Right atrium auricular region (tissue), 2 donors: ENCODE results near the gene ARHGEF4. TPM values are rescaled to one million over a fixed set of nuclear protein-coding genes. Genes with fewer than 3 reads are reported as not detected.

Experiments used
- DNase-seq: peaks from one replicate; pipeline ENCODE4 v3.0.0-alpha.2; 2019; ENCODE audit warnings: low spot score
- H3K27ac ChIP-seq, 2 donors: fragments of 200-600 bp; sonication (generic); 1 replicate in 1 of 2; 2 replicates in 1 of 2; pipeline ENCODE4 v1.5.1; 2016 to 2019
- H3K27me3 ChIP-seq, 2 donors: fragments of 200-600 bp; sonication (generic); one replicate each; pipeline versions ENCODE4 v1.5.1 to v1.6.0; 2017 to 2019
- H3K36me3 ChIP-seq: fragments of 200-600 bp; sonication (generic); one replicate; pipeline ENCODE4 v1.5.1; 2016
- H3K4me1 ChIP-seq, 2 donors: fragments of 200-600 bp; sonication (generic); one replicate each; pipeline versions ENCODE4 v1.5.1 to v1.6.0; 2017 to 2019
- H3K4me3 ChIP-seq, 2 donors: fragments of 200-600 bp; sonication (generic); 1 replicate in 1 of 2; 2 replicates in 1 of 2; pipeline ENCODE4 v1.5.1; 2017 to 2019; ENCODE audit warnings: mild to moderate bottlenecking in 1 of 2, moderate library complexity in 1 of 2
- H3K9me3 ChIP-seq, 2 donors: fragments of 200-600 bp; sonication (generic); one replicate each; pipeline ENCODE4 v1.5.1; 2019
- CTCF ChIP-seq, 2 donors: fragments of 200-600 bp; sonication (generic); IDR thresholded peaks; one replicate each; pipeline ENCODE4 v1.5.1; 2019; ENCODE audit warnings: antibody characterized with exemption in 2 of 2
- total RNA-seq, 2 donors: library from RNA; depleted of rRNA; stranded (reverse); fragments of >200 nt; gene quantifications; one replicate each; pipeline ENCODE4 v1.1.0, GENCODE V29; 2016

Gene ARHGEF4
- total RNA-seq, 2 donors from 2014 or later, result 3.5 to 8.1 TPM

GRCh38 chr2:130827502-130828251, 9.0 kb upstream of the ARHGEF4 start:
- Histone ChIP-seq H3K4me3 (no peak overlapping the region), H3K36me3 (no peaks in the 10 kb centered on the region), H3K27me3 (no peaks in the 10 kb centered on the region), H3K4me1 (no peaks in the 10 kb centered on the region), H3K27ac (no peak overlapping the region), H3K9me3 (no peaks in the 10 kb centered on the region)
- DNase-seq, result no peak
- TF ChIP-seq CTCF (IDR thresholded peaks at IDR 0.05), result no peak

- H3K4me3 ChIP-seq, result no peak overlapping the region
- DNase-seq, result no peak
Observed at GRCh38 chr2:130828461-130828860, 8.3 kb upstream of the ARHGEF4 start.

GRCh38 chr2:130829015-130829414, 7.7 kb upstream of the ARHGEF4 start:
- no peak for DNase-seq
- no peaks in the 10 kb centered on the region for H3K36me3 ChIP-seq
- H3K27me3 ChIP-seq, result no peaks in the 10 kb centered on the region
- H3K4me3 ChIP-seq, result no peak overlapping the region
- H3K27ac ChIP-seq, result no peak overlapping the region
- no peaks in the 10 kb centered on the region for H3K9me3 ChIP-seq
- H3K4me1 ChIP-seq, result no peaks in the 10 kb centered on the region
- TF ChIP-seq CTCF (IDR thresholded peaks at IDR 0.05), result no peak

More at GRCh38 chr2:130828461-130828860, 8.3 kb upstream of the ARHGEF4 start:
- H3K27ac ChIP-seq, result no peak overlapping the region
- no peaks in the 10 kb centered on the region for H3K27me3 ChIP-seq
- no peaks in the 10 kb centered on the region for H3K4me1 ChIP-seq
- H3K36me3 ChIP-seq, result no peaks in the 10 kb centered on the region
- no peak for TF ChIP-seq CTCF (IDR thresholded peaks at IDR 0.05)
- H3K9me3 ChIP-seq, result no peaks in the 10 kb centered on the region

- TF ChIP-seq CTCF (IDR thresholded peaks at IDR 0.05), result no peak
- Histone ChIP-seq H3K27ac (no peak overlapping the region), H3K27me3 (no peaks in the 10 kb centered on the region), H3K36me3 (no peaks in the 10 kb centered on the region), H3K9me3 (no peaks in the 10 kb centered on the region), H3K4me1 (no peaks in the 10 kb centered on the region), H3K4me3 (no peak overlapping the region)
- no peak for DNase-seq
Observed at GRCh38 chr2:130830538-130830937, 6.2 kb upstream of the ARHGEF4 start.

DNA sequence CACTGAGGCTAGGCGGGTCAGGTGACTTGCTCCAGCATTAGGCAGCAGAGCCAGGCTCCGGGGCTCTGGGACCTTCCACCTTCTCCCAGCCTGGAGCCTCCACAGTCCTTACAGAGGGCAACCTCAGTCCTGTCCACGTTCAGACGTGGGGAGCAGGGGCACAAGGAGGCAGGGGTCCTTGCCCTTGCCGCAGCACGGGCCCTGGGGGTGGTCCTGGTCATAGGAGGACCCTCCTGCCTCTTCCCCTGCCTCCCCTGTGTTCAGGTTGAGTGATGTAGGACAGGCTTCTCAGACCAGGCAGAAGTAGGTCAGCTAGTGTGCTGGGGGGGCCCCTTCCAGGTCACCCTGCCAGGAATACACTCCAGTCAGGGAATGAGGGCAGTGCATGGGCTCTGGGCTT, 5.4 kb upstream of the ARHGEF4 start:
- Histone ChIP-seq H3K4me1 (no peaks in the 10 kb centered on the region), H3K9me3 (no peaks in the 10 kb centered on the region), H3K27ac (no peak overlapping the region), H3K36me3 (no peaks in the 10 kb centered on the region), H3K27me3 (no peaks in the 10 kb centered on the region), H3K4me3 (no peak overlapping the region)
- no peak for TF ChIP-seq CTCF (IDR thresholded peaks at IDR 0.05)
- no peak for DNase-seq
